Neural cell (in vitro differentiated cells): ENCODE results near the gene CAMSAP3.

Source experiments
- CTCF ChIP-seq: fragments of 450-650 bp; IDR thresholded peaks from 2 replicates; pipeline ENCODE4 v1.5.1; 2014; ENCODE audit warnings: antibody characterized with exemption, mild to moderate bottlenecking, moderate library complexity; ENCODE audit not compliant: poor library complexity, severe bottlenecking
- EZH2 ChIP-seq: fragments of 200-600, 300-800 bp; shearing (Covaris generic), sonication (generic); IDR thresholded peaks from 2 replicates; pipeline ENCODE4 v1.6.1; 2014; ENCODE audit warnings: antibody characterized with exemption, low read length, borderline replicate concordance, mild to moderate bottlenecking; ENCODE audit not compliant: insufficient read depth, poor library complexity, severe bottlenecking
- MXI1 ChIP-seq: fragments of 450-650 bp; conservative IDR thresholded peaks from 2 replicates; pipeline ENCODE4 v1.6.1; 2014; ENCODE audit warnings: antibody characterized with exemption, mild to moderate bottlenecking; ENCODE audit not compliant: poor library complexity, severe bottlenecking
- POLR2AphosphoS5 ChIP-seq: IDR thresholded peaks from 2 replicates; pipeline ENCODE4 v1.6.1; 2012
- RAD21 ChIP-seq: fragments of 450-650 bp; conservative IDR thresholded peaks from 2 replicates; pipeline ENCODE4 v1.6.1; 2014; ENCODE audit warnings: antibody characterized with exemption, mild to moderate bottlenecking, moderate library complexity
- SMC3 ChIP-seq: fragments of 450-650 bp; conservative IDR thresholded peaks from 2 replicates; pipeline ENCODE4 v1.6.1; 2014; ENCODE audit warnings: antibody characterized with exemption, mild to moderate bottlenecking, moderate library complexity; ENCODE audit not compliant: poor library complexity
- TF ChIP-seq, protein P1 (sequence below): IDR thresholded peaks from 2 replicates; pipeline ENCODE4 v1.6.1; 2012; ENCODE audit warnings: borderline replicate concordance

DNA sequence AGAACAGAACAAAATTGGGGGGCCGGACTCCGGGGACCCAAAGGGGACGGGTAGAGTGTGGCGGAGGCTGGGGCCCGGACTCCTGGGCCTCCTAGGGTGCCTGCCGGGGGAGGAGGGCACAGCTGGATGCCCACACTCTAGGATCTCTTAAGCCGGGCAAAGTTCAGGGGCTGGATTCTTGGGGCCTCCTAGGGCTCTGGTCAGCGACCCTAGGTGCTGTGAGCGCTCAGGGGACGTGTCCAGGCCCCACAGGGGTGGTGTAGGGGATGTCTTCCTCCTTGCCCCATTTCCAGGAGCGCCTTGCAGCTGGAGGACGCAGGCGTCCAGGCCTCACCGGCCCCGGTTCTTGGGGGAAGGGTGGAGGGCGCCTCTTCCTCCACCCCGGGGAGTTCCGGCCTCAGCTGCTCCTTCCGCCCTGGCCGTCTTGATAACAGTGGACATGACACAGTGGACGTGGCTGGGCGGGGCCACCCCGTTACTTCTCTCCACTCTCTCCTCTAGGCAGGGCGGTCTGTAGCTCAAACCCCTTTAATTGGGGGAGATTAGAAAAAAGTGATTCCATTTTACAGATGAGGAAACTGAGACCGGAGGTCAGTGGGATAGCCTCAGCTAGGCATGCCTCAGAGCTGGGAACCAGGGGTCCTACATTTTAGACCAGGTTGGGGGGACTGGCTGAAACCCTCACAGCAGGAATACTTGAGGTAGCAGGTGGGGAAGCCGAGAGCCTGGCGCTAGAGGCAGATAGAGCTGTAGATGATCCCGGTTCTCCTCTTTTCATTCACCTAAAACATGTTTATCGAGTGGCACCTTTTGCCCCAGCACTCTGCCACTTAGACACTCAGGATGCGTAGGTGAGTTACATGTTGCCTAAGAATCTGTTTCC, 42.0 kb downstream of the CAMSAP3 start:
- no peak for TF ChIP-seq EZH2
- TF ChIP-seq CTCF: no peak
- no peak for TF ChIP-seq POLR2AphosphoS5
- no peak for TF ChIP-seq RAD21
- no peak for TF ChIP-seq SMC3
- TF ChIP-seq MXI1: no peak
- TF ChIP-seq, protein P1, sequence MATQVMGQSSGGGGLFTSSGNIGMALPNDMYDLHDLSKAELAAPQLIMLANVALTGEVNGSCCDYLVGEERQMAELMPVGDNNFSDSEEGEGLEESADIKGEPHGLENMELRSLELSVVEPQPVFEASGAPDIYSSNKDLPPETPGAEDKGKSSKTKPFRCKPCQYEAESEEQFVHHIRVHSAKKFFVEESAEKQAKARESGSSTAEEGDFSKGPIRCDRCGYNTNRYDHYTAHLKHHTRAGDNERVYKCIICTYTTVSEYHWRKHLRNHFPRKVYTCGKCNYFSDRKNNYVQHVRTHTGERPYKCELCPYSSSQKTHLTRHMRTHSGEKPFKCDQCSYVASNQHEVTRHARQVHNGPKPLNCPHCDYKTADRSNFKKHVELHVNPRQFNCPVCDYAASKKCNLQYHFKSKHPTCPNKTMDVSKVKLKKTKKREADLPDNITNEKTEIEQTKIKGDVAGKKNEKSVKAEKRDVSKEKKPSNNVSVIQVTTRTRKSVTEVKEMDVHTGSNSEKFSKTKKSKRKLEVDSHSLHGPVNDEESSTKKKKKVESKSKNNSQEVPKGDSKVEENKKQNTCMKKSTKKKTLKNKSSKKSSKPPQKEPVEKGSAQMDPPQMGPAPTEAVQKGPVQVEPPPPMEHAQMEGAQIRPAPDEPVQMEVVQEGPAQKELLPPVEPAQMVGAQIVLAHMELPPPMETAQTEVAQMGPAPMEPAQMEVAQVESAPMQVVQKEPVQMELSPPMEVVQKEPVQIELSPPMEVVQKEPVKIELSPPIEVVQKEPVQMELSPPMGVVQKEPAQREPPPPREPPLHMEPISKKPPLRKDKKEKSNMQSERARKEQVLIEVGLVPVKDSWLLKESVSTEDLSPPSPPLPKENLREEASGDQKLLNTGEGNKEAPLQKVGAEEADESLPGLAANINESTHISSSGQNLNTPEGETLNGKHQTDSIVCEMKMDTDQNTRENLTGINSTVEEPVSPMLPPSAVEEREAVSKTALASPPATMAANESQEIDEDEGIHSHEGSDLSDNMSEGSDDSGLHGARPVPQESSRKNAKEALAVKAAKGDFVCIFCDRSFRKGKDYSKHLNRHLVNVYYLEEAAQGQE: no peak
